HEK293 (cell line): Measurements from ENCODE around the gene OR51B5.

Source experiments
- ZBTB7A ChIP-seq: fragments of 450-650 bp; formaldehyde crosslinking; IDR thresholded peaks from 2 replicates; pipeline ENCODE4 v1.5.1; 2016; ENCODE audit warnings: low read depth, missing biosample characterization, missing genetic modification characterization
- ZNF121 ChIP-seq: fragments of 450-650 bp; formaldehyde crosslinking; IDR thresholded peaks from 2 replicates; pipeline ENCODE4 v1.5.1; 2016; ENCODE audit warnings: missing biosample characterization, missing genetic modification characterization
- ZNF2 ChIP-seq: fragments of 450-650 bp; formaldehyde crosslinking; IDR thresholded peaks from 2 replicates; pipeline ENCODE4 v1.5.1; 2016; ENCODE audit warnings: missing biosample characterization, missing genetic modification characterization
- ZNF214 ChIP-seq: fragments of 450-650 bp; formaldehyde crosslinking; IDR thresholded peaks from 2 replicates; pipeline ENCODE4 v1.5.1; 2017; ENCODE audit warnings: missing biosample characterization, mild to moderate bottlenecking, missing genetic modification characterization, borderline replicate concordance
- ZNF239 ChIP-seq: fragments of 450-650 bp; formaldehyde crosslinking; IDR thresholded peaks from 2 replicates; pipeline ENCODE4 v1.5.1; 2016; ENCODE audit warnings: missing biosample characterization, missing genetic modification characterization
- TF ChIP-seq, protein P1 (sequence below): fragments of 450-650 bp; formaldehyde crosslinking; optimal IDR thresholded peaks from 2 replicates; pipeline ENCODE3; 2016; ENCODE audit warnings: missing biosample characterization, mild to moderate bottlenecking, missing genetic modification characterization
- TF ChIP-seq, protein P2 (sequence below): fragments of 450-650 bp; formaldehyde crosslinking; IDR thresholded peaks from 2 replicates; pipeline ENCODE4 v1.5.1; 2016; ENCODE audit warnings: missing biosample characterization, missing genetic modification characterization
- TF ChIP-seq, protein P3 (sequence below): fragments of 450-650 bp; formaldehyde crosslinking; IDR thresholded peaks from 2 replicates; pipeline ENCODE4 v1.5.1; 2016; ENCODE audit warnings: missing biosample characterization, missing genetic modification characterization, low read depth
- TF ChIP-seq, protein P4 (sequence below): fragments of 450-650 bp; formaldehyde crosslinking; conservative IDR thresholded peaks from 2 replicates; pipeline ENCODE4 v1.5.1; 2016; ENCODE audit warnings: low read depth, missing biosample characterization, missing genetic modification characterization
- TF ChIP-seq, protein P5 (sequence below): fragments of 450-650 bp; formaldehyde crosslinking; IDR thresholded peaks from 2 replicates; pipeline ENCODE4 v1.5.0; 2017; ENCODE audit warnings: missing biosample characterization, missing genetic modification characterization, borderline replicate concordance
- TF ChIP-seq, protein P6 (sequence below): fragments of 450-650 bp; formaldehyde crosslinking; IDR thresholded peaks from 2 replicates; pipeline ENCODE4 v1.5.1; 2016; ENCODE audit warnings: missing biosample characterization, missing genetic modification characterization

DNA sequence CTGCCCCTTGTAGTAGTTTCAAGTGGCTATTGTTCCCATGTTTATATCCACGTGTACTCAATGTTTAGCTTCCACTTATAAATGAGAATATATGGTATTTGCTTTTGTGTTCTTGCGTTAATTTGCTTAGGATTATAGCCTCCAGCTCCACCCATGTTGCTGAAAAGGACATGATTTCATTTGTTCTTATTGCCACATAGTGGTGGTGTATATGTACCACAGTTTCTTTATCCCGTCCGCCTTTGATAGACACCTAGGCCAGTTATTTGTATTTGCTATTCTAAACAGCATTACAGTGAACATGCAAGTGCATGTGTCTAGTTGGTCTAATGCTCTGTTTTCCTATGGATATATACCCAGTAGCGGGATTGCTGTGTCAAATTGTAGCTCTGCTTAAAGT is 26.0 kb downstream of the OR51B5 start:
- TF ChIP-seq ZBTB7A (tag by site-specific recombination) = no peak
- TF ChIP-seq, protein P1, sequence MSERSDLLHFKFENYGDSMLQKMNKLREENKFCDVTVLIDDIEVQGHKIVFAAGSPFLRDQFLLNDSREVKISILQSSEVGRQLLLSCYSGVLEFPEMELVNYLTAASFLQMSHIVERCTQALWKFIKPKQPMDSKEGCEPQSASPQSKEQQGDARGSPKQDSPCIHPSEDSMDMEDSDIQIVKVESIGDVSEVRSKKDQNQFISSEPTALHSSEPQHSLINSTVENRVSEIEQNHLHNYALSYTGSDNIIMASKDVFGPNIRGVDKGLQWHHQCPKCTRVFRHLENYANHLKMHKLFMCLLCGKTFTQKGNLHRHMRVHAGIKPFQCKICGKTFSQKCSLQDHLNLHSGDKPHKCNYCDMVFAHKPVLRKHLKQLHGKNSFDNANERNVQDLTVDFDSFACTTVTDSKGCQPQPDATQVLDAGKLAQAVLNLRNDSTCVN (tag by site-specific recombination) = no peak
- TF ChIP-seq, protein P2, sequence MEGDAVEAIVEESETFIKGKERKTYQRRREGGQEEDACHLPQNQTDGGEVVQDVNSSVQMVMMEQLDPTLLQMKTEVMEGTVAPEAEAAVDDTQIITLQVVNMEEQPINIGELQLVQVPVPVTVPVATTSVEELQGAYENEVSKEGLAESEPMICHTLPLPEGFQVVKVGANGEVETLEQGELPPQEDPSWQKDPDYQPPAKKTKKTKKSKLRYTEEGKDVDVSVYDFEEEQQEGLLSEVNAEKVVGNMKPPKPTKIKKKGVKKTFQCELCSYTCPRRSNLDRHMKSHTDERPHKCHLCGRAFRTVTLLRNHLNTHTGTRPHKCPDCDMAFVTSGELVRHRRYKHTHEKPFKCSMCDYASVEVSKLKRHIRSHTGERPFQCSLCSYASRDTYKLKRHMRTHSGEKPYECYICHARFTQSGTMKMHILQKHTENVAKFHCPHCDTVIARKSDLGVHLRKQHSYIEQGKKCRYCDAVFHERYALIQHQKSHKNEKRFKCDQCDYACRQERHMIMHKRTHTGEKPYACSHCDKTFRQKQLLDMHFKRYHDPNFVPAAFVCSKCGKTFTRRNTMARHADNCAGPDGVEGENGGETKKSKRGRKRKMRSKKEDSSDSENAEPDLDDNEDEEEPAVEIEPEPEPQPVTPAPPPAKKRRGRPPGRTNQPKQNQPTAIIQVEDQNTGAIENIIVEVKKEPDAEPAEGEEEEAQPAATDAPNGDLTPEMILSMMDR = no peak
- TF ChIP-seq ZNF2 = no peak
- TF ChIP-seq, protein P3, sequence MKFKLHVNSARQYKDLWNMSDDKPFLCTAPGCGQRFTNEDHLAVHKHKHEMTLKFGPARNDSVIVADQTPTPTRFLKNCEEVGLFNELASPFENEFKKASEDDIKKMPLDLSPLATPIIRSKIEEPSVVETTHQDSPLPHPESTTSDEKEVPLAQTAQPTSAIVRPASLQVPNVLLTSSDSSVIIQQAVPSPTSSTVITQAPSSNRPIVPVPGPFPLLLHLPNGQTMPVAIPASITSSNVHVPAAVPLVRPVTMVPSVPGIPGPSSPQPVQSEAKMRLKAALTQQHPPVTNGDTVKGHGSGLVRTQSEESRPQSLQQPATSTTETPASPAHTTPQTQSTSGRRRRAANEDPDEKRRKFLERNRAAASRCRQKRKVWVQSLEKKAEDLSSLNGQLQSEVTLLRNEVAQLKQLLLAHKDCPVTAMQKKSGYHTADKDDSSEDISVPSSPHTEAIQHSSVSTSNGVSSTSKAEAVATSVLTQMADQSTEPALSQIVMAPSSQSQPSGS = no peak
- TF ChIP-seq, protein P4, sequence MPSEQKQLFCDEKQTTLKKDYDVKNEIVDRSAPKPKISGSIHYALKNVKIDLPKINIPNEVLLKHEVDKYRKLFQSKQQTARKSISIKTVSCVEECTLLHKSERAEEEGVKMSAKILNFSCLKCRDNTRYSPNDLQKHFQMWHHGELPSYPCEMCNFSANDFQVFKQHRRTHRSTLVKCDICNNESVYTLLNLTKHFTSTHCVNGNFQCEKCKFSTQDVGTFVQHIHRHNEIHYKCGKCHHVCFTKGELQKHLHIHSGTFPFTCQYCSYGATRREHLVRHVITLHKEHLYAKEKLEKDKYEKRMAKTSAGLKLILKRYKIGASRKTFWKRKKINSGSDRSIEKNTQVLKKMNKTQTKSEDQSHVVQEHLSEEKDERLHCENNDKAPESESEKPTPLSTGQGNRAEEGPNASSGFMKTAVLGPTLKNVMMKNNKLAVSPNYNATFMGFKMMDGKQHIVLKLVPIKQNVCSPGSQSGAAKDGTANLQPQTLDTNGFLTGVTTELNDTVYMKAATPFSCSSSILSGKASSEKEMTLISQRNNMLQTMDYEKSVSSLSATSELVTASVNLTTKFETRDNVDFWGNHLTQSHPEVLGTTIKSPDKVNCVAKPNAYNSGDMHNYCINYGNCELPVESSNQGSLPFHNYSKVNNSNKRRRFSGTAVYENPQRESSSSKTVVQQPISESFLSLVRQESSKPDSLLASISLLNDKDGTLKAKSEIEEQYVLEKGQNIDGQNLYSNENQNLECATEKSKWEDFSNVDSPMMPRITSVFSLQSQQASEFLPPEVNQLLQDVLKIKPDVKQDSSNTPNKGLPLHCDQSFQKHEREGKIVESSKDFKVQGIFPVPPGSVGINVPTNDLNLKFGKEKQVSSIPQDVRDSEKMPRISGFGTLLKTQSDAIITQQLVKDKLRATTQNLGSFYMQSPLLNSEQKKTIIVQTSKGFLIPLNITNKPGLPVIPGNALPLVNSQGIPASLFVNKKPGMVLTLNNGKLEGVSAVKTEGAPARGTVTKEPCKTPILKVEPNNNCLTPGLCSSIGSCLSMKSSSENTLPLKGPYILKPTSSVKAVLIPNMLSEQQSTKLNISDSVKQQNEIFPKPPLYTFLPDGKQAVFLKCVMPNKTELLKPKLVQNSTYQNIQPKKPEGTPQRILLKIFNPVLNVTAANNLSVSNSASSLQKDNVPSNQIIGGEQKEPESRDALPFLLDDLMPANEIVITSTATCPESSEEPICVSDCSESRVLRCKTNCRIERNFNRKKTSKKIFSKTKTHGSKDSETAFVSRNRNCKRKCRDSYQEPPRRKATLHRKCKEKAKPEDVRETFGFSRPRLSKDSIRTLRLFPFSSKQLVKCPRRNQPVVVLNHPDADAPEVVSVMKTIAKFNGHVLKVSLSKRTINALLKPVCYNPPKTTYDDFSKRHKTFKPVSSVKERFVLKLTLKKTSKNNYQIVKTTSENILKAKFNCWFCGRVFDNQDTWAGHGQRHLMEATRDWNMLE (tag by site-specific recombination) = no peak
- no peak for TF ChIP-seq ZNF214 (tag by site-specific recombination)
- TF ChIP-seq, protein P5, sequence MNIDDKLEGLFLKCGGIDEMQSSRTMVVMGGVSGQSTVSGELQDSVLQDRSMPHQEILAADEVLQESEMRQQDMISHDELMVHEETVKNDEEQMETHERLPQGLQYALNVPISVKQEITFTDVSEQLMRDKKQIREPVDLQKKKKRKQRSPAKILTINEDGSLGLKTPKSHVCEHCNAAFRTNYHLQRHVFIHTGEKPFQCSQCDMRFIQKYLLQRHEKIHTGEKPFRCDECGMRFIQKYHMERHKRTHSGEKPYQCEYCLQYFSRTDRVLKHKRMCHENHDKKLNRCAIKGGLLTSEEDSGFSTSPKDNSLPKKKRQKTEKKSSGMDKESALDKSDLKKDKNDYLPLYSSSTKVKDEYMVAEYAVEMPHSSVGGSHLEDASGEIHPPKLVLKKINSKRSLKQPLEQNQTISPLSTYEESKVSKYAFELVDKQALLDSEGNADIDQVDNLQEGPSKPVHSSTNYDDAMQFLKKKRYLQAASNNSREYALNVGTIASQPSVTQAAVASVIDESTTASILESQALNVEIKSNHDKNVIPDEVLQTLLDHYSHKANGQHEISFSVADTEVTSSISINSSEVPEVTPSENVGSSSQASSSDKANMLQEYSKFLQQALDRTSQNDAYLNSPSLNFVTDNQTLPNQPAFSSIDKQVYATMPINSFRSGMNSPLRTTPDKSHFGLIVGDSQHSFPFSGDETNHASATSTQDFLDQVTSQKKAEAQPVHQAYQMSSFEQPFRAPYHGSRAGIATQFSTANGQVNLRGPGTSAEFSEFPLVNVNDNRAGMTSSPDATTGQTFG = no peak
- no peak for TF ChIP-seq ZNF239 (tag by site-specific recombination)
- TF ChIP-seq ZNF121 = no peak
- TF ChIP-seq, protein P6, sequence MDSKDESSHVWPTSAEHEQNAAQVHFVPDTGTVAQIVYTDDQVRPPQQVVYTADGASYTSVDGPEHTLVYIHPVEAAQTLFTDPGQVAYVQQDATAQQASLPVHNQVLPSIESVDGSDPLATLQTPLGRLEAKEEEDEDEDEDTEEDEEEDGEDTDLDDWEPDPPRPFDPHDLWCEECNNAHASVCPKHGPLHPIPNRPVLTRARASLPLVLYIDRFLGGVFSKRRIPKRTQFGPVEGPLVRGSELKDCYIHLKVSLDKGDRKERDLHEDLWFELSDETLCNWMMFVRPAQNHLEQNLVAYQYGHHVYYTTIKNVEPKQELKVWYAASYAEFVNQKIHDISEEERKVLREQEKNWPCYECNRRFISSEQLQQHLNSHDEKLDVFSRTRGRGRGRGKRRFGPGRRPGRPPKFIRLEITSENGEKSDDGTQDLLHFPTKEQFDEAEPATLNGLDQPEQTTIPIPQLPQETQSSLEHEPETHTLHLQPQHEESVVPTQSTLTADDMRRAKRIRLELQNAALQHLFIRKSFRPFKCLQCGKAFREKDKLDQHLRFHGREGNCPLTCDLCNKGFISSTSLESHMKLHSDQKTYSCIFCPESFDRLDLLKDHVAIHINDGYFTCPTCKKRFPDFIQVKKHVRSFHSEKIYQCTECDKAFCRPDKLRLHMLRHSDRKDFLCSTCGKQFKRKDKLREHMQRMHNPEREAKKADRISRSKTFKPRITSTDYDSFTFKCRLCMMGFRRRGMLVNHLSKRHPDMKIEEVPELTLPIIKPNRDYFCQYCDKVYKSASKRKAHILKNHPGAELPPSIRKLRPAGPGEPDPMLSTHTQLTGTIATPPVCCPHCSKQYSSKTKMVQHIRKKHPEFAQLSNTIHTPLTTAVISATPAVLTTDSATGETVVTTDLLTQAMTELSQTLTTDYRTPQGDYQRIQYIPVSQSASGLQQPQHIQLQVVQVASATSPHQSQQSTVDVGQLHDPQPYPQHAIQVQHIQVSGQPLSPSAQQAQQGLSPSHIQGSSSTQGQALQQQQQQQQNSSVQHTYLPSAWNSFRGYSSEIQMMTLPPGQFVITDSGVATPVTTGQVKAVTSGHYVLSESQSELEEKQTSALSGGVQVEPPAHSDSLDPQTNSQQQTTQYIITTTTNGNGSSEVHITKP (tag by site-specific recombination) = no peak
